ENCODE measurements around the gene CT45A1. TPM values are rescaled to one million over a fixed set of nuclear protein-coding genes. Genes with fewer than 3 reads are reported as not detected.
"Not testable (repeated sequence)": the region's sequence is repeated elsewhere in the genome, so short reads cannot be mapped to it uniquely, and the experiment has no call there.

CT45A1 gene
- total RNA-seq, 1 donor from 2014 or later: not detected

GRCh38 chrX:135741192-135741715 is 27.8 kb downstream of the CT45A1 start:
- DNase-seq (ENCODE audit: low spot score): no peak
- TF ChIP-seq, protein P1, sequence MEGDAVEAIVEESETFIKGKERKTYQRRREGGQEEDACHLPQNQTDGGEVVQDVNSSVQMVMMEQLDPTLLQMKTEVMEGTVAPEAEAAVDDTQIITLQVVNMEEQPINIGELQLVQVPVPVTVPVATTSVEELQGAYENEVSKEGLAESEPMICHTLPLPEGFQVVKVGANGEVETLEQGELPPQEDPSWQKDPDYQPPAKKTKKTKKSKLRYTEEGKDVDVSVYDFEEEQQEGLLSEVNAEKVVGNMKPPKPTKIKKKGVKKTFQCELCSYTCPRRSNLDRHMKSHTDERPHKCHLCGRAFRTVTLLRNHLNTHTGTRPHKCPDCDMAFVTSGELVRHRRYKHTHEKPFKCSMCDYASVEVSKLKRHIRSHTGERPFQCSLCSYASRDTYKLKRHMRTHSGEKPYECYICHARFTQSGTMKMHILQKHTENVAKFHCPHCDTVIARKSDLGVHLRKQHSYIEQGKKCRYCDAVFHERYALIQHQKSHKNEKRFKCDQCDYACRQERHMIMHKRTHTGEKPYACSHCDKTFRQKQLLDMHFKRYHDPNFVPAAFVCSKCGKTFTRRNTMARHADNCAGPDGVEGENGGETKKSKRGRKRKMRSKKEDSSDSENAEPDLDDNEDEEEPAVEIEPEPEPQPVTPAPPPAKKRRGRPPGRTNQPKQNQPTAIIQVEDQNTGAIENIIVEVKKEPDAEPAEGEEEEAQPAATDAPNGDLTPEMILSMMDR (IDR thresholded peaks at IDR 0.05; ENCODE audit: unreplicated experiment): no peak
- no peaks in the 10 kb centered on the region for H3K36me3 Mint-ChIP-seq (ENCODE audit: low read depth, unreplicated experiment)
- H3K9me3 Mint-ChIP-seq (ENCODE audit: unreplicated experiment): no peaks in the 10 kb centered on the region
- no peaks in the 10 kb centered on the region for H3K27me3 Mint-ChIP-seq (ENCODE audit: unreplicated experiment)
- no peak overlapping the region for H3K27ac Mint-ChIP-seq (ENCODE audit: unreplicated experiment)
- no peaks in the 10 kb centered on the region for H3K4me1 Mint-ChIP-seq (ENCODE audit: unreplicated experiment)
- H3K4me3 Mint-ChIP-seq (ENCODE audit: unreplicated experiment): no peak overlapping the region

GRCh38 chrX:135744739-135745138 is 31.3 kb downstream of the CT45A1 start:
- not testable (repeated sequence) for H3K27ac Mint-ChIP-seq (ENCODE audit: unreplicated experiment); H3K4me1 Mint-ChIP-seq (ENCODE audit: unreplicated experiment); H3K27me3 Mint-ChIP-seq (ENCODE audit: unreplicated experiment); DNase-seq (ENCODE audit: low spot score); H3K9me3 Mint-ChIP-seq (ENCODE audit: unreplicated experiment); H3K36me3 Mint-ChIP-seq (ENCODE audit: low read depth, unreplicated experiment); H3K4me3 Mint-ChIP-seq (ENCODE audit: unreplicated experiment)

- not testable (repeated sequence) for H3K4me3 Mint-ChIP-seq (ENCODE audit: unreplicated experiment); DNase-seq (ENCODE audit: low spot score); H3K27me3 Mint-ChIP-seq (ENCODE audit: unreplicated experiment); H3K36me3 Mint-ChIP-seq (ENCODE audit: low read depth, unreplicated experiment); H3K27ac Mint-ChIP-seq (ENCODE audit: unreplicated experiment); H3K4me1 Mint-ChIP-seq (ENCODE audit: unreplicated experiment); H3K9me3 Mint-ChIP-seq (ENCODE audit: unreplicated experiment)
Observed at GRCh38 chrX:135768091-135768490, 54.7 kb downstream of the CT45A1 start, which contains the start of gene CT45A3. Gene CT45A3 (minus strand): TSS chrX:135768191. CDS start chrX:135764444, 3,747 bp downstream.

Other genes with a start within 250 kb of the CT45A1 start
- 9.6 TPM for gene INTS6L, start 193.0 kb upstream of the CT45A1 start, total RNA-seq (ENCODE audit: unreplicated experiment)
- not detected for gene CT45A3, start 54.6 kb downstream of the CT45A1 start, total RNA-seq (ENCODE audit: unreplicated experiment)
- gene CT45A5, start 71.9 kb downstream of the CT45A1 start, total RNA-seq (ENCODE audit: unreplicated experiment): not detected
- not detected for gene CT45A6, start 89.1 kb downstream of the CT45A1 start, total RNA-seq (ENCODE audit: unreplicated experiment)
- not detected for gene CT45A2, start 106.4 kb downstream of the CT45A1 start, total RNA-seq (ENCODE audit: unreplicated experiment)
- not detected for gene CT45A7, start 123.6 kb downstream of the CT45A1 start, total RNA-seq (ENCODE audit: unreplicated experiment)
- not detected for gene CT45A8, start 140.9 kb downstream of the CT45A1 start, total RNA-seq (ENCODE audit: unreplicated experiment)
- not detected for gene CT45A9, start 158.2 kb downstream of the CT45A1 start, total RNA-seq (ENCODE audit: unreplicated experiment)
- gene CT45A10, start 179.8 kb downstream of the CT45A1 start, total RNA-seq (ENCODE audit: unreplicated experiment): not detected
- gene SAGE1, start 180.1 kb downstream of the CT45A1 start, total RNA-seq (ENCODE audit: unreplicated experiment): 0.15 TPM